HG03060 (cell line): ENCODE results near the gene SDK1.

ENCODE experiments used
- ATAC-seq: cut with Tn5 transposase; IDR thresholded peaks from one replicate; pipeline ENCODE4 v1.9.1; 2021; ENCODE audit warnings: low read depth, moderate number of reproducible peaks; ENCODE audit not compliant: unreplicated experiment

The SDK1 gene

GRCh38 chr7:3639253-3639652 lies 338.2 kb downstream of the SDK1 start:
- ATAC-seq, result no peak

GRCh38 chr7:3641582-3641981 lies 340.5 kb downstream of the SDK1 start:
- no peak for ATAC-seq

GRCh38 chr7:3643091-3643490 lies 342.0 kb downstream of the SDK1 start:
- no peak for ATAC-seq

GRCh38 chr7:3648276-3648675 lies 347.2 kb downstream of the SDK1 start:
- ATAC-seq, result no peak

GRCh38 chr7:3649250-3649649 lies 348.2 kb downstream of the SDK1 start:
- no peak for ATAC-seq

GRCh38 chr7:3649678-3650440 lies 348.8 kb downstream of the SDK1 start:
- no peak for ATAC-seq

- ATAC-seq, result no peak
Measured at GRCh38 chr7:3650844-3651243, 349.8 kb downstream of the SDK1 start.

- no peak for ATAC-seq
Measured at GRCh38 chr7:3655635-3656034, 354.6 kb downstream of the SDK1 start.

- no peak for ATAC-seq
Measured at GRCh38 chr7:3657206-3657605, 356.2 kb downstream of the SDK1 start.

- no peak for ATAC-seq
Measured at GRCh38 chr7:3668743-3669142, 367.7 kb downstream of the SDK1 start.

GRCh38 chr7:3670898-3671297 lies 369.8 kb downstream of the SDK1 start:
- ATAC-seq, result no peak

GRCh38 chr7:3673524-3673923 lies 372.5 kb downstream of the SDK1 start:
- no peak for ATAC-seq

- ATAC-seq, result no peak
Measured at GRCh38 chr7:3678314-3678810, 377.3 kb downstream of the SDK1 start.

- ATAC-seq, result no peak
Measured at GRCh38 chr7:3682028-3682710, 381.1 kb downstream of the SDK1 start.

- no peak for ATAC-seq
Measured at GRCh38 chr7:3683546-3684539, 382.8 kb downstream of the SDK1 start.

GRCh38 chr7:3688071-3688470 lies 387.0 kb downstream of the SDK1 start:
- no peak for ATAC-seq

GRCh38 chr7:3688842-3689241 lies 387.8 kb downstream of the SDK1 start:
- no peak for ATAC-seq

GRCh38 chr7:3691478-3692158 lies 390.6 kb downstream of the SDK1 start:
- no peak for ATAC-seq

GRCh38 chr7:3695602-3696001 lies 394.6 kb downstream of the SDK1 start:
- no peak for ATAC-seq

- no peak for ATAC-seq
Measured at GRCh38 chr7:3696113-3696512, 395.1 kb downstream of the SDK1 start.
